GM23338 (cell line): Measurements from ENCODE around the gene FDXR. TPM values are rescaled to one million over a fixed set of nuclear protein-coding genes. Genes with fewer than 3 reads are reported as not detected.

Experiments
- ATAC-seq: fragments of 200-7000 bp; cut with Tn5 transposase; 3 replicates; pipeline ENCODE4 v1.9.1; 2020
- DNase-seq: peaks from one replicate; pipeline ENCODE4 v3.0.0-alpha.2; 2015; ENCODE audit warnings: low spot score
- H2AFZ ChIP-seq: fragments of 200-600 bp; sonication (generic); 2 replicates; pipeline ENCODE4 v1.8.0; 2016; ENCODE audit warnings: antibody characterized with exemption, mild to moderate bottlenecking, moderate library complexity
- H3F3A ChIP-seq: fragments of 200-600 bp; sonication (generic); replicated peaks from 2 replicates; pipeline ENCODE4 v1.8.0; 2017; ENCODE audit warnings: antibody characterized with exemption, mixed run types, low read depth
- H3K27ac ChIP-seq: fragments of 200-600 bp; sonication (generic); 2 replicates; pipeline ENCODE4 v1.6.1; 2016; ENCODE audit warnings: low read depth
- H3K27me3 ChIP-seq: fragments of 200-600 bp; sonication (generic); 2 replicates; pipeline ENCODE4 v1.8.0; 2016; ENCODE audit warnings: mild to moderate bottlenecking, mixed run types, moderate library complexity; ENCODE audit not compliant: insufficient read depth
- H3K36me3 ChIP-seq: fragments of 200-600 bp; sonication (generic); 2 replicates; pipeline ENCODE4 v1.8.0; 2016; ENCODE audit warnings: mild to moderate bottlenecking; ENCODE audit not compliant: insufficient read depth
- H3K4me1 ChIP-seq: fragments of 200-600 bp; sonication (generic); 2 replicates; pipeline ENCODE4 v1.8.0; 2016; ENCODE audit warnings: mild to moderate bottlenecking, moderate library complexity; ENCODE audit not compliant: insufficient read depth
- H3K4me2 ChIP-seq: fragments of 200-600 bp; sonication (generic); 2 replicates; pipeline ENCODE4 v1.7.1; 2017; ENCODE audit warnings: mixed run types
- H3K4me3 ChIP-seq: fragments of 200-600 bp; sonication (generic); 2 replicates; pipeline ENCODE4 v1.6.1; 2016; ENCODE audit warnings: mixed run types
- H3K79me2 ChIP-seq: fragments of 200-600 bp; sonication (generic); replicated peaks from 2 replicates; pipeline ENCODE4 v1.8.0; 2017; ENCODE audit warnings: mild to moderate bottlenecking; ENCODE audit not compliant: insufficient read depth
- H3K9me2 ChIP-seq: fragments of 200-600 bp; sonication (generic); 2 replicates; pipeline ENCODE4 v1.8.0; 2017; ENCODE audit not compliant: insufficient read depth
- H4K20me1 ChIP-seq: fragments of 200-600 bp; sonication (generic); replicated peaks from 2 replicates; pipeline ENCODE4 v1.8.0; 2017; ENCODE audit warnings: mild to moderate bottlenecking; ENCODE audit not compliant: insufficient read depth
- H3K27ac Mint-ChIP-seq: 2 replicates; pipeline ENCODE4 v1.8.0; 2020; ENCODE audit warnings: inconsistent platforms, mild to moderate bottlenecking, moderate library complexity, mixed read lengths
- H3K27me3 Mint-ChIP-seq: 3 replicates; pipeline ENCODE4 v1.8.0; 2022; ENCODE audit warnings: low read depth, mild to moderate bottlenecking, moderate library complexity, mixed read lengths, inconsistent platforms; ENCODE audit not compliant: insufficient read depth, poor library complexity
- H3K36me3 Mint-ChIP-seq: 3 replicates; pipeline ENCODE4 v1.8.0; 2021; ENCODE audit warnings: low read depth, mild to moderate bottlenecking, inconsistent platforms, moderate library complexity, mixed read lengths
- H3K4me1 Mint-ChIP-seq: 3 replicates; pipeline ENCODE4 v1.8.0; 2020; ENCODE audit warnings: mild to moderate bottlenecking, inconsistent platforms, mixed read lengths
- H3K4me3 Mint-ChIP-seq: 3 replicates; pipeline ENCODE4 v1.8.0; 2021; ENCODE audit warnings: moderate library complexity, mild to moderate bottlenecking, inconsistent platforms, mixed read lengths
- H3K9me3 Mint-ChIP-seq: 3 replicates; pipeline ENCODE4 v1.8.0; 2020; ENCODE audit warnings: moderate library complexity, mild to moderate bottlenecking, inconsistent platforms, mixed read lengths
- CREB1 ChIP-seq: fragments of 250-450 bp; sonication (Bioruptor Pico); IDR thresholded peaks from 2 replicates; pipeline ENCODE4 v1.5.0; 2020; ENCODE audit warnings: low read depth, mild to moderate bottlenecking, moderate library complexity
- JUNB ChIP-seq: IDR thresholded peaks from one replicate; pipeline ENCODE4 v1.6.1; 2016; ENCODE audit warnings: antibody characterized with exemption; ENCODE audit not compliant: unreplicated experiment
- ZNF114 ChIP-seq: fragments of 250-450 bp; sonication (Bioruptor Pico); IDR thresholded peaks from 2 replicates; pipeline ENCODE4 v1.5.0; 2020; ENCODE audit warnings: mild to moderate bottlenecking, moderate library complexity
- ZNF331 ChIP-seq: fragments of 250-450 bp; sonication (Bioruptor Pico); IDR thresholded peaks from 2 replicates; pipeline ENCODE4 v1.5.0; 2020; ENCODE audit warnings: low read depth, mild to moderate bottlenecking, moderate library complexity
- polyA plus RNA-seq: library from polyadenylated mRNA; unstranded; fragments of >200 nt; fragmentation: Nextera tagmentation; extraction: Ambion mirVana; gene quantifications from 2 replicates; pipeline ENCODE4 v1.2.1, GENCODE V29; 2016
- total RNA-seq: library from RNA; depleted of rRNA; stranded (reverse); fragments of >200 nt; shearing (Covaris generic); gene quantifications from 2 replicates; pipeline ENCODE4 v1.2.3, GENCODE V29; 2014
- TF ChIP-seq, protein P1 (sequence below): IDR thresholded peaks from one replicate; pipeline ENCODE4 v1.6.1; 2018; ENCODE audit warnings: antibody characterized with exemption; ENCODE audit not compliant: unreplicated experiment
- TF ChIP-seq, protein P2 (sequence below), 2 experiments: fragments of 200-600 bp in 1 of 2; sonication (generic) in 1 of 2; conservative IDR thresholded peaks; 2 replicates each; pipeline versions ENCODE4 v1.5.1 to v1.6.1; 2016 to 2017; ENCODE audit warnings: antibody characterized with exemption in 2 of 2, low read depth in 2 of 2, mild to moderate bottlenecking in 2 of 2, moderate library complexity in 1 of 2

FDXR gene
- total and polyA plus RNA-seq, 2 experiments from 2014 or later: 21.7 to 33.1 TPM

DNA sequence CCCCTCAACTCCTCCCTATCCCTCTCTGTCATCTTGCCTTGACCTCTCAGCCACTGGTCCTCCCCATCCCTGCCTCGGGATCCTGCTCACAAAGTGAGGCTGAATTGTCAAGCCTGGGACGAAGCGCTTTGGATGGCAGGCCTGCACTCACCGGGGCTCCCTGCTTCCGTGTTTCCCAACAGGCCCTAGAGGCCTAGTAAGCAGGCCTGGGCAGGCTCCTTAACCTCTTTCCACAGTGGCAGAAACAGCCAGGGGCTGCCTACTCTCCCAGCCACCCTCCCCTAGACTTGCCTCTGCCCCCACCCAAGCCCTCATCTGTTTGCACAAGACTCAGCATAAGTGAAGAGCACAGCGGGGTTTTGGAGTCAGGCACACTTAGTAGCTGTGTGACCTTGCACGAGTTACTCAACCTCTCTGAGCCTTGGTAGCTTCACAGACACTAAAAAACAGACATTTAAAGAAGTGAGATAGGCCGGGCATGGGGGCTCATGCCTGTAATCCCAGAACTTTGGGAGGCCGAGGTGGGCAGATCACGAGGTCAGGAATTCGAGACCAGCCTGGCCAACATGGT is 25.7 kb upstream of the FDXR start (continued):
- TF ChIP-seq, protein P1, sequence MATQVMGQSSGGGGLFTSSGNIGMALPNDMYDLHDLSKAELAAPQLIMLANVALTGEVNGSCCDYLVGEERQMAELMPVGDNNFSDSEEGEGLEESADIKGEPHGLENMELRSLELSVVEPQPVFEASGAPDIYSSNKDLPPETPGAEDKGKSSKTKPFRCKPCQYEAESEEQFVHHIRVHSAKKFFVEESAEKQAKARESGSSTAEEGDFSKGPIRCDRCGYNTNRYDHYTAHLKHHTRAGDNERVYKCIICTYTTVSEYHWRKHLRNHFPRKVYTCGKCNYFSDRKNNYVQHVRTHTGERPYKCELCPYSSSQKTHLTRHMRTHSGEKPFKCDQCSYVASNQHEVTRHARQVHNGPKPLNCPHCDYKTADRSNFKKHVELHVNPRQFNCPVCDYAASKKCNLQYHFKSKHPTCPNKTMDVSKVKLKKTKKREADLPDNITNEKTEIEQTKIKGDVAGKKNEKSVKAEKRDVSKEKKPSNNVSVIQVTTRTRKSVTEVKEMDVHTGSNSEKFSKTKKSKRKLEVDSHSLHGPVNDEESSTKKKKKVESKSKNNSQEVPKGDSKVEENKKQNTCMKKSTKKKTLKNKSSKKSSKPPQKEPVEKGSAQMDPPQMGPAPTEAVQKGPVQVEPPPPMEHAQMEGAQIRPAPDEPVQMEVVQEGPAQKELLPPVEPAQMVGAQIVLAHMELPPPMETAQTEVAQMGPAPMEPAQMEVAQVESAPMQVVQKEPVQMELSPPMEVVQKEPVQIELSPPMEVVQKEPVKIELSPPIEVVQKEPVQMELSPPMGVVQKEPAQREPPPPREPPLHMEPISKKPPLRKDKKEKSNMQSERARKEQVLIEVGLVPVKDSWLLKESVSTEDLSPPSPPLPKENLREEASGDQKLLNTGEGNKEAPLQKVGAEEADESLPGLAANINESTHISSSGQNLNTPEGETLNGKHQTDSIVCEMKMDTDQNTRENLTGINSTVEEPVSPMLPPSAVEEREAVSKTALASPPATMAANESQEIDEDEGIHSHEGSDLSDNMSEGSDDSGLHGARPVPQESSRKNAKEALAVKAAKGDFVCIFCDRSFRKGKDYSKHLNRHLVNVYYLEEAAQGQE: no peak
- TF ChIP-seq JUNB (no peak), CREB1 (CRISPR knock-in tag) (no peak), ZNF331 (CRISPR knock-in tag) (no peak), ZNF114 (no peak)
- TF ChIP-seq, protein P2, sequence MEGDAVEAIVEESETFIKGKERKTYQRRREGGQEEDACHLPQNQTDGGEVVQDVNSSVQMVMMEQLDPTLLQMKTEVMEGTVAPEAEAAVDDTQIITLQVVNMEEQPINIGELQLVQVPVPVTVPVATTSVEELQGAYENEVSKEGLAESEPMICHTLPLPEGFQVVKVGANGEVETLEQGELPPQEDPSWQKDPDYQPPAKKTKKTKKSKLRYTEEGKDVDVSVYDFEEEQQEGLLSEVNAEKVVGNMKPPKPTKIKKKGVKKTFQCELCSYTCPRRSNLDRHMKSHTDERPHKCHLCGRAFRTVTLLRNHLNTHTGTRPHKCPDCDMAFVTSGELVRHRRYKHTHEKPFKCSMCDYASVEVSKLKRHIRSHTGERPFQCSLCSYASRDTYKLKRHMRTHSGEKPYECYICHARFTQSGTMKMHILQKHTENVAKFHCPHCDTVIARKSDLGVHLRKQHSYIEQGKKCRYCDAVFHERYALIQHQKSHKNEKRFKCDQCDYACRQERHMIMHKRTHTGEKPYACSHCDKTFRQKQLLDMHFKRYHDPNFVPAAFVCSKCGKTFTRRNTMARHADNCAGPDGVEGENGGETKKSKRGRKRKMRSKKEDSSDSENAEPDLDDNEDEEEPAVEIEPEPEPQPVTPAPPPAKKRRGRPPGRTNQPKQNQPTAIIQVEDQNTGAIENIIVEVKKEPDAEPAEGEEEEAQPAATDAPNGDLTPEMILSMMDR (conservative IDR thresholded peaks at IDR 0.05; ENCODE audit: low read depth in 2 of 2): no peak

DNA sequence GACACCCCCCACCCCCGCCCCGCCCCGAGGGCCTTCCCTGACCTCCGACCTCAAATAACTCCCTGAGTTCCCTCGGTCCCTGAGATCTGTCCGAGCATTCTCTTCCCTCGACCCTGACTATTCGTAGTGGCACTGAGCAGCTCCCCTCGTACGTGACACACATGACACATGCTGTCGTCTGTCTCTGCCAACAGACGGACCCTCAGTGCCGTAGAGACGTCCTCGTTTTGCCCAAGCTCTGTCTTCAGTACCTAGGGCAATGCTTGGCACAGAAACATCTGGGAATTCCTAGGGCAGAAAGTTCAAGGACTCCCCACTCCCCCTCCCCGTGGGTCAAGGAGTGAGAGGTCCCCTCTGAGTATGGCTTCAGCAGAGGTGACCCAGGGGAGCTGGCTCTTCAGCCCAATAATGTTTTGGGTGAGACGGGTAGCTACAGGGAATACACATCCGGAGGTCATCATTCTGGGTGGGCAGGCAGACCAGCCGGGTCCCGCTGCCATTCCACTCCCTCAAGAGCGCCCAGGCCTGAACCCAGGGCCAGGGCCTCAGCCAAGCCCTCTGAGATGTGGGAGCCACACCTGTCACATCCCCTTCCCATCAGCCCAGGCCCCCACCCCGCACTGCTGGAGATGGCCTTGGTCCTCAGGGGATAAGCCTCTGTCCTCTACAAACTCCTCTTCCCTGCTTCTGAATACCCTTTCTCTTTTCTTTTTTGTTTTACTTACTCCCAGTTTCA is 21.3 kb upstream of the FDXR start:
- no peaks in the 10 kb centered on the region for H3K9me2 ChIP-seq
- H3K36me3 Mint-ChIP-seq: no peaks in the 10 kb centered on the region
- no peak overlapping the region for H3K27ac ChIP-seq
- no peaks in the 10 kb centered on the region for H3F3A ChIP-seq
- no peaks in the 10 kb centered on the region for H3K9me3 Mint-ChIP-seq
- H3K36me3 ChIP-seq: no peaks in the 10 kb centered on the region
- H3K4me1 Mint-ChIP-seq: peaks cover 6% of the 10 kb centered on the region; the same call in 2 of the 3 replicates
- H3K27ac Mint-ChIP-seq: no peak overlapping the region
- H3K4me3 Mint-ChIP-seq: peak overlapping the region; percentile 72
- peaks cover 65% of the 10 kb centered on the region for H3K27me3 ChIP-seq
- H3K4me2 ChIP-seq: peak overlapping the region; percentile 92
- DNase-seq (no peak), ATAC-seq (no peak)
- TF ChIP-seq CREB1 (CRISPR knock-in tag): no peak
- H3K4me1 ChIP-seq: 0 out of 2 replicates have a peak, but pooled peaks cover 3% of the 10 kb centered on the region
- peak overlapping the region; percentile 94; the same call in 1 of the 2 replicates for H2AFZ ChIP-seq
- peaks cover 46% of the 10 kb centered on the region for H3K27me3 Mint-ChIP-seq
- no peaks in the 10 kb centered on the region for H3K79me2 ChIP-seq
- H4K20me1 ChIP-seq: no peaks in the 10 kb centered on the region
- H3K4me3 ChIP-seq: peak overlapping the region; percentile 76
